HG02678 (cell line): ENCODE results near the gene ARPC2.
A peak's percentile ranks its signal among the peaks of the same experiment; 100 is the strongest.

ENCODE experiments used
- ATAC-seq: cut with Tn5 transposase; IDR thresholded peaks from one replicate; pipeline ENCODE4 v1.9.1; 2021; ENCODE audit warnings: mild to moderate bottlenecking, moderate library complexity; ENCODE audit not compliant: unreplicated experiment

The ARPC2 gene

DNA sequence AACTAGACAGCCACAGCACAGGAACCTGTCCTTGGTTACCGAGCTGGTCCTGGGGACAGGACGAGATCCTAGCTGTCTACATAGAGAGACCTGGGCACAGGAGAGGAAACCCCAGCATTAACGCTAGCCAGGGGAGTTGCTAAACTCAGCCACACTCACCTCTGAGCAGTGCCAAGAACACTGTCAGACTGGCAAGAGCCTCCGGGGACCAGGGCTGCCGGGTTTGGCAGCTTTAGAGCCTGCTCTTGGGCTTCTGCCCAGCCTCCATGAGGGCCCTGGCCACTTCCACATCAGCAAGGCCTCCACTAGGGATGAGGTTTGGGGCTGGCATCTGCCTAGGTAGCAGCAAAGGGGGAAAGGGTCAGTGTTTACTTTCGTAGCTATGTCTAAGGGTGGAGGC lies 68.6 kb downstream of the ARPC2 start:
- ATAC-seq: no peak

- peak; percentile 61 for ATAC-seq
These were observed 69.8 kb downstream of the ARPC2 start for GRCh38 chr2:218286570-218287459.

GRCh38 chr2:218289639-218290315 lies 72.8 kb downstream of the ARPC2 start:
- no peak for ATAC-seq

DNA sequence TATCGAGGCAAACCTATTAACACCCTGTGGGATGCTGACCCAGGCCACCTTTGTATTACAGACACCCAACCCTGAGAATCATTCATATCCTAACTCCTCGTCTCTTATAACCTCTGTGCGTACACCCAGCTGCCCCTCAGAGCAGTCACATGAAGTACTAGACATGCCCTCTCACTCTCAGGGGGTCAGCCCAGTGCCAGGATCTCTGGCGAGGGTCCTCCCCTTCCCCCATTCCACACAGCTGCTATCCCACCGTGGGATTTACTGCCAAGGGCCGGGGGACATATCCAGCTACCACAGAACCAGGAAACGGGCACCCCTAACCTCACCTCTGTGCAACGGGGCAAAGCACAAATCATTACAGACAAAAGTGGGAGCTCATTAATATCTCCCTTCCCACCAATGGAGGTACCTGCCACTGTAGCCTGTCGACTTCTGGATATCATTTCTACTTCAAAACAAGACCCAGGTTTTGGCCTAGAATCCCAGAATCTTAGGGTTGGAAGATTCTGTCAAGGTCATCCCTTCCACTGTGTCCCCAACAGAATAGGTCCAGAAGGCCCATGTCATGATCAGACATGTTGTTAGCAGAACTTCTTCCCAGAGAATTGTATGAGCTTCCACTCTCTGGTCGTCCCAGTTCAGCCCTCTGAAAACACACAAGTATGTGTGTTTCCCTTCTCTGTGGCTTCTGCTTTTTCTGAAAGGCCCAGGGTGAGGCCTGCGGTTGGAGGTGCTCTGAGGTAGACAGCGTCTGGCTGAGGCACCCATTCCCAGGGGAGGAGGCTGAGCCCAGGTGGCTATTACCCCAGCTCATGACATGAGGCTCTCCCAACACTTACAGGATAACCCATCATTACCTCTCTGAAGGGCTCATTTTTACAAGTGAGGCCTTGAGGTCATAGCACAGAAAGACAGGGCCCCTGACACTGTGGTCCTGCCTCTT lies 73.6 kb downstream of the ARPC2 start:
- peak; percentile 60 for ATAC-seq

DNA sequence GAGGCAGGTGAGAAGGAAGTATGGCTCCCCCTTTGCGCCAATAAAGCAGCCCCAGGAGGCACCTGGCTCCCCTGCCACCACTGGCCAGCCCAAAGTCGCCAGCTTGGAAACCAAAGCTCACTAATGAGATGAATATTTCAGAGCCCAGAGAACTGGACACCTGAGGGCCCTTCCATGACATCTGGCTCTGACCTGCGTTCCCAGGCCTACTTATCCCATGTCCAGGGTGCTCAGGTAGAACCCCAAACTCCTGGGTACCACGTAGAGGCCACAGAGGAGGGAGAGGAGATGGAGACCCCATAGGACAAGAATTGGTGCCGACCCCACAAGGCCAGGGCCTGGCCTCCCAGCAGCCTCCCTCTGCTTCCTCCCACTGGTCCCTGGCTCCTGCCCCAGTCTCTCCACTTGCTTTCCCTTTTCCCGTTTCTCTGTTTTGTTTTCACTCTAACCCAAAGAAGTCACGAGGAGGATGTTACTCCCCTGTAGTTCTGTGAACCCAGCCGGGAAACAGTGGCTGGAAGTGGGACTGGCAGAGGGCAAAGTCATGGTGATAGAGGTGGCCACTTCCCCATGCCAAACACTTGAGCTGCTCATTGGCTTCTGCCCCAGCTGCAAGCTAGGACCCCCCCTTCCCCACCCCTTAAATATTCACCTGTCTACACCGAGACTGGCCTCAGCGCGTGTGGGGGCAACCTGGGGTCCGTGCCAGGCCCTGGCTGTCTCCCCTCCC lies 74.5 kb downstream of the ARPC2 start:
- no peak for ATAC-seq

- peak; percentile 76 for ATAC-seq
These were observed 75.3 kb downstream of the ARPC2 start, which contains the start of gene TMBIM1 for GRCh38 chr2:218292048-218293014. Gene TMBIM1, minus strand, starts transcription at chr2:218292503. Its CDS starts 10,362 bp downstream, at chr2:218282141.

DNA sequence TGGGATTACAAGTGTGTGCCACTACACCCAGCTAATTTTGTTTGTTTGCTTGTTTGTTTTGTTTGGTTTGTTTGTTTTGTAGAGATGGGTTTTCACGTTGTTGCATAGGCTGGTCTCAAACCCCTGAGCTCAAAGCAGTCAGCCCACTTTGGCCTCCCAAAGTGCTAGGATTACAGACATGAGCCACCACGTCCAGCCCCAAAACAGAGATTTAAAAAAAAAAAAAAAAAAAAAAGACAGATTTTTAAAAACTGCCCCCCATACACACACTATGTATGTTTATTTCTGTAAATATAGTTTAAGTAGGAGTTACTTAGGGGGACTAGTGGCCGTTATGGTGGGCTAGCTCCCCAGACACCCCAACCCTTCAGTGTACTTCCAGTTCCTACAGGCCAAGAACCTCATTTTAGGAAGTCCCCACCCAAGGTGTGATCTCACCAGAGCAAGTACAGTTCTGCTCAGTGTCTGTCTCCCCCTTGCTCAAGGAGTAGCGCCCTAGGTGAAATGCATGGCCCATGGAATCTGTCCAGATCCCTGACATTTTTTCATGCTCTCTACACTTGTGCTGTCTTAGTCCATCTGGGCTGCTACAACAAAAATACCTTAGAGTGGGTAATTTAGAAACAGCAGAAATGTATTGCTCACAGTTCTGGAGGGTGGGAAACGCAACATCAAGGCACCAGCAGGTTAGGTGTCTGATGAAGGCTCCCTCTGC lies 76.9 kb downstream of the ARPC2 start:
- ATAC-seq: no peak

- ATAC-seq: no peak
These were observed 77.5 kb downstream of the ARPC2 start for GRCh38 chr2:218294430-218295022.

DNA sequence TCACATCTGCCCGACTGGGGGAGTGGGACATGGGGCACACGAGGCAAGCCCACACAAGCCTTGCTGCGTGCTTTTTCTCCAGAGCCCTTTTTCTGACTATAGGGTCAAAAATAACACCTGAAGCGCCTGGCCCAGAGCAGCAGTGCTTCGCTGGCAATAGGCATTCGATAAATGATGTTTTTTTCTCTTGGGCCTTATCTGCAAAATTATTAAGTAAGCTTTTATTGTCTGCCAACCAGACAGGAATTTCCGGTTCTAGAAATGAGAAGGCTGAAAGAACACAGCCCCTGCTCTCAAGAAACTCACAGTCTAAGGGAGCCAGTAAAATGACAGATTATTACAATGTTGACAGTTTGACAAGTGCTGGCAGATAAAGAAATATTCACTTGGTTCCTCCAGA lies 78.0 kb downstream of the ARPC2 start:
- ATAC-seq: no peak

GRCh38 chr2:218296200-218296599 lies 79.2 kb downstream of the ARPC2 start:
- ATAC-seq: no peak

DNA sequence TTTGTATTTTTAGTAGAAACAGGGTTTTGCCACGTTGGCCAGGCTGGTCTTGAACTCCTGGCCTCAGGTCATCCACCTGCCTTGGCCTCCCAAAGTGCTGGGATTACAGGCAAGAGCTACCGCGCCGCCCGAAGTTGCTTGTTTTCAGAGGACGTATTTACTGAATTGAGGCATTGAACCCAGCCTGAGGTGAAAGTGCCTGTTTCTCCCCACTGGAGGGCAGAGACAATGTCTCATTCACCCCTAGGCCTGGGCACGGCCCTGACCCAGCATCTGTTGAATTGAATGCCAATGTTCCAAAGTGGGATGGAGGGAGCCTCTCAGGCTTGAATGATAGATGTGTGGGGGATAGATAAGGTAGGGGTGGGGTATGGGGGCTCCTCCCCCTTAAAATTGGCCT lies 79.9 kb downstream of the ARPC2 start:
- no peak for ATAC-seq

DNA sequence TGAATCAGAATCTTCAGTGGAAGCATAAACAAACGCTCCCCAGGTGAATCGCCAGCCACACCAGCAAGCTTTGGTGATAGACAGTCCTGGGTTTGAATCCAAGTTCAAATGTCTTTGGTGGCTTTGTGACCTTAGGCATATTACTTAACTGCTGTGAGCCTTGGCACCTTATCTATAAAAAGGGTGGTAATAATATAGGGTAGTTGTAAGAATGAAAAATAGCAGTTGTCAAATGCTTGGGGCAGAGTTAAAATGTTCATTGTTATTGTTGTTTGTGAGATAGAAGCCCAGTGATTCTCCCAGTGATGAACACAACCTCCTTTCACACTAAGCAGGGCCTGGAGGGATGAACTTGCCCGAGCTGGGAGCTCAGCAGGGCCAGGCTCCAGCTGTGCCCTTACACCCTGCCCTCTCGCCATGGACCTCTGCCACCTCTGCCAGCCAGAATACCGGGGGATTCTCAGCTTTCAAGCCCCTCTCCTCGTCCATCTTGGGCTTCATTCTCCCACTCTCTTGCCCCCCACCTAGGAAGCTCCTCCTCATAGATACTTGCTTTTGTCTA lies 81.4 kb downstream of the ARPC2 start:
- no peak for ATAC-seq

GRCh38 chr2:218300141-218300540 lies 83.2 kb downstream of the ARPC2 start:
- ATAC-seq: no peak

DNA sequence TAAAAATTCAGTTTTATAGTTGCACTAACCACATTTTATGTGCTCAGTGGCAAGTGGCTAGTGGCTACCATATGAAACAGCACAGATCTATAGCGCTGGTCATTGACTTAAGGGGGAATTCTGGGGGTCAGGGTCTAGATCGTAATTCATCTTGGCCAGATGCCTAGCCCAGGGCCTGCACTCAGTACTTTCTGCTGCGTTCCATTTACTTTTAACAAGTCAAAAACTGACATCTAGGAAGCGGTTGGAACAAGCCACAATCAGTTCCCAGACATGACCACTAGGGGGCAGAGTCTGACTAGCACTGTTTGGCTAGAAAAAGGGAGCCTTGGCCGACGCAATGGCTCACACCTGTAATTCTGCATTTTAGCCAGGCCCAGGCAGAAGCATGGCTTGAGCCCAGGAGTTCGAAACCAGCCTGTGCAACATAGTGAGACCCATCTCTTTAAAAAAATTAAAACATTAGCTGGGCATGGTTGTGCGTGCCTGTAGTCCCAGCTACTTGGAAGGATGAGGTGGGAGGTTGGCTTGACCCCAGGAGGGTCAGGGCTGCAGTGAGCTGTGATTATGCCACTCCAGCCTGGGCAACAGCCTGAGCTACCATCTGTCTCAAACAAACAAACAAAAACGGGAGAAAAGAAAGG lies 84.3 kb downstream of the ARPC2 start:
- no peak for ATAC-seq
